Measurements from ENCODE around the gene CHRDL1.
"Not testable (repeated sequence)": the region's sequence is repeated elsewhere in the genome, so short reads cannot be mapped to it uniquely, and the experiment has no call there.

Gene CHRDL1

GRCh38 chrX:110795645-110796406 is at the start of gene CHRDL1:
TSS of gene CHRDL1 (minus strand) at chrX:110795817. CDS start at chrX:110792181, 3,636 bp downstream.
- Histone ChIP-seq H3K9me3 (ENCODE audit: low read depth, low read length) (no peaks in the 10 kb centered on the region), H3K36me3 (ENCODE audit: insufficient read depth, low read length) (no peaks in the 10 kb centered on the region), H3K9ac (ENCODE audit: insufficient read length) (no peak within 1 kb of the TSS), H3K27ac (no peak within 1 kb of the TSS), H3K4me3 (no peak within 1 kb of the TSS)
- no peak for TF ChIP-seq FOXP2 (optimal IDR thresholded peaks at IDR 0.05; ENCODE audit: control extremely low read depth, extremely low read length, insufficient read depth)
- TF ChIP-seq POLR2AphosphoS5 (IDR thresholded peaks at IDR 0.05; ENCODE audit: borderline replicate concordance, low read depth, low read length): no peak
- no peak for DNase-seq (ENCODE audit: low read depth, low spot score)

GRCh38 chrX:110836982-110837381 is 41.4 kb upstream of the CHRDL1 start:
- Histone ChIP-seq H3K9me3 (ENCODE audit: low read depth, low read length) (no peaks in the 10 kb centered on the region), H3K36me3 (ENCODE audit: insufficient read depth, low read length) (no peaks in the 10 kb centered on the region), H3K4me3 (no peak overlapping the region), H3K27ac (no peak overlapping the region), H3K9ac (ENCODE audit: insufficient read length) (no peak overlapping the region)
- TF ChIP-seq POLR2AphosphoS5 (IDR thresholded peaks at IDR 0.05; ENCODE audit: borderline replicate concordance, low read depth, low read length) (no peak), EZH2 (IDR thresholded peaks at IDR 0.05) (no peak), FOXP2 (optimal IDR thresholded peaks at IDR 0.05; ENCODE audit: control extremely low read depth, extremely low read length, insufficient read depth) (no peak)
- no peak for DNase-seq (ENCODE audit: low read depth, low spot score)

- Histone ChIP-seq H3K4me3 (no peak overlapping the region), H3K27ac (no peak overlapping the region), H3K9ac (ENCODE audit: insufficient read length) (no peak overlapping the region), H3K9me3 (ENCODE audit: low read depth, low read length) (no peaks in the 10 kb centered on the region), H3K36me3 (ENCODE audit: insufficient read depth, low read length) (no peaks in the 10 kb centered on the region)
- no peak for TF ChIP-seq EZH2 (IDR thresholded peaks at IDR 0.05)
- TF ChIP-seq POLR2AphosphoS5 (IDR thresholded peaks at IDR 0.05; ENCODE audit: borderline replicate concordance, low read depth, low read length): no peak
- TF ChIP-seq FOXP2 (optimal IDR thresholded peaks at IDR 0.05; ENCODE audit: control extremely low read depth, extremely low read length, insufficient read depth): no peak
- DNase-seq (ENCODE audit: low read depth, low spot score): no peak
Observed at GRCh38 chrX:110836451-110836850, 40.8 kb upstream of the CHRDL1 start.

- no peaks in the 10 kb centered on the region for H3K9me3 ChIP-seq (ENCODE audit: low read depth, low read length)
- no peak for TF ChIP-seq EZH2 (IDR thresholded peaks at IDR 0.05)
- no peak for TF ChIP-seq POLR2AphosphoS5 (IDR thresholded peaks at IDR 0.05; ENCODE audit: borderline replicate concordance, low read depth, low read length)
- no peak for TF ChIP-seq FOXP2 (optimal IDR thresholded peaks at IDR 0.05; ENCODE audit: control extremely low read depth, extremely low read length, insufficient read depth)
- no peak overlapping the region for H3K9ac ChIP-seq (ENCODE audit: insufficient read length)
- no peak for DNase-seq (ENCODE audit: low read depth, low spot score)
- H3K36me3 ChIP-seq (ENCODE audit: insufficient read depth, low read length): no peaks in the 10 kb centered on the region
- no peak overlapping the region for H3K27ac ChIP-seq
- H3K4me3 ChIP-seq: no peak overlapping the region
Observed at GRCh38 chrX:110836001-110836400, 40.4 kb upstream of the CHRDL1 start.

- no peak overlapping the region for H3K9ac ChIP-seq (ENCODE audit: insufficient read length)
- TF ChIP-seq EZH2 (IDR thresholded peaks at IDR 0.05): no peak
Observed at GRCh38 chrX:110825972-110826371, 30.4 kb upstream of the CHRDL1 start.

GRCh38 chrX:110816543-110816942 is 20.9 kb upstream of the CHRDL1 start:
- H3K36me3 ChIP-seq (ENCODE audit: insufficient read depth, low read length); H3K9ac ChIP-seq (ENCODE audit: insufficient read length); H3K4me3 ChIP-seq; H3K9me3 ChIP-seq (ENCODE audit: low read depth, low read length); H3K27ac ChIP-seq; DNase-seq (ENCODE audit: low read depth, low spot score): not testable (repeated sequence)

More at GRCh38 chrX:110825972-110826371, 30.4 kb upstream of the CHRDL1 start:
- H3K4me3 ChIP-seq: no peak overlapping the region
- DNase-seq (ENCODE audit: low read depth, low spot score): no peak
- H3K36me3 ChIP-seq (ENCODE audit: insufficient read depth, low read length): no peaks in the 10 kb centered on the region
- H3K27ac ChIP-seq: no peak overlapping the region
- no peaks in the 10 kb centered on the region for H3K9me3 ChIP-seq (ENCODE audit: low read depth, low read length)

GRCh38 chrX:110806145-110806544 is 10.5 kb upstream of the CHRDL1 start:
- Histone ChIP-seq H3K9ac (ENCODE audit: insufficient read length) (no peak overlapping the region), H3K36me3 (ENCODE audit: insufficient read depth, low read length) (no peaks in the 10 kb centered on the region), H3K4me3 (no peak overlapping the region), H3K27ac (no peak overlapping the region), H3K9me3 (ENCODE audit: low read depth, low read length) (no peaks in the 10 kb centered on the region)
- TF ChIP-seq POLR2AphosphoS5 (IDR thresholded peaks at IDR 0.05; ENCODE audit: borderline replicate concordance, low read depth, low read length) (no peak), EZH2 (IDR thresholded peaks at IDR 0.05) (no peak), FOXP2 (optimal IDR thresholded peaks at IDR 0.05; ENCODE audit: control extremely low read depth, extremely low read length, insufficient read depth) (no peak)
- no peak for DNase-seq (ENCODE audit: low read depth, low spot score)

GRCh38 chrX:110805303-110805702 is 9.7 kb upstream of the CHRDL1 start:
- Histone ChIP-seq H3K36me3 (ENCODE audit: insufficient read depth, low read length) (no peaks in the 10 kb centered on the region), H3K4me3 (no peak overlapping the region), H3K9ac (ENCODE audit: insufficient read length) (no peak overlapping the region), H3K27ac (no peak overlapping the region), H3K9me3 (ENCODE audit: low read depth, low read length) (no peaks in the 10 kb centered on the region)
- DNase-seq (ENCODE audit: low read depth, low spot score): no peak
- TF ChIP-seq POLR2AphosphoS5 (IDR thresholded peaks at IDR 0.05; ENCODE audit: borderline replicate concordance, low read depth, low read length) (no peak), FOXP2 (optimal IDR thresholded peaks at IDR 0.05; ENCODE audit: control extremely low read depth, extremely low read length, insufficient read depth) (no peak), EZH2 (IDR thresholded peaks at IDR 0.05) (no peak)

- Histone ChIP-seq H3K36me3 (ENCODE audit: insufficient read depth, low read length) (no peaks in the 10 kb centered on the region), H3K4me3 (no peak overlapping the region), H3K9me3 (ENCODE audit: low read depth, low read length) (no peaks in the 10 kb centered on the region), H3K27ac (no peak overlapping the region), H3K9ac (ENCODE audit: insufficient read length) (no peak overlapping the region)
- DNase-seq (ENCODE audit: low read depth, low spot score): no peak
- TF ChIP-seq EZH2 (IDR thresholded peaks at IDR 0.05) (no peak), FOXP2 (optimal IDR thresholded peaks at IDR 0.05; ENCODE audit: control extremely low read depth, extremely low read length, insufficient read depth) (no peak), POLR2AphosphoS5 (IDR thresholded peaks at IDR 0.05; ENCODE audit: borderline replicate concordance, low read depth, low read length) (no peak)
Observed at GRCh38 chrX:110804446-110804845, 8.8 kb upstream of the CHRDL1 start.
